GM18520 (cell line): ENCODE results near the gene CNTN4.
A peak's percentile ranks its signal among the peaks of the same experiment; 100 is the strongest.

Experiments used
- ATAC-seq: cut with Tn5 transposase; IDR thresholded peaks from one replicate; pipeline ENCODE4 v1.9.1; 2021; ENCODE audit not compliant: unreplicated experiment

The CNTN4 gene

GRCh38 chr3:2510591-2511145, 412.0 kb downstream of the CNTN4 start:
- ATAC-seq, result no peak

- no peak for ATAC-seq
These were observed 412.7 kb downstream of the CNTN4 start for GRCh38 chr3:2511356-2511755.

- no peak for ATAC-seq
These were observed 414.2 kb downstream of the CNTN4 start for GRCh38 chr3:2512881-2513280.

GRCh38 chr3:2513986-2514385, 415.3 kb downstream of the CNTN4 start:
- no peak for ATAC-seq

- ATAC-seq, result no peak
These were observed 418.2 kb downstream of the CNTN4 start for GRCh38 chr3:2516762-2517441.

GRCh38 chr3:2517500-2518172, 419.0 kb downstream of the CNTN4 start:
- no peak for ATAC-seq

- peak; percentile 30 for ATAC-seq
These were observed 424.7 kb downstream of the CNTN4 start for GRCh38 chr3:2523281-2523836.

GRCh38 chr3:2525968-2526367, 427.3 kb downstream of the CNTN4 start:
- ATAC-seq, result no peak

- ATAC-seq, result no peak
These were observed 428.3 kb downstream of the CNTN4 start for GRCh38 chr3:2526926-2527325.

- ATAC-seq, result peak; percentile 51
These were observed 428.7 kb downstream of the CNTN4 start for GRCh38 chr3:2527328-2527727.

- ATAC-seq, result peak; percentile 69
These were observed 436.1 kb downstream of the CNTN4 start for GRCh38 chr3:2534767-2535166.

- peak; percentile 48 for ATAC-seq
These were observed 436.5 kb downstream of the CNTN4 start for GRCh38 chr3:2535206-2535605.

- no peak for ATAC-seq
These were observed 437.9 kb downstream of the CNTN4 start for GRCh38 chr3:2536575-2536974.

GRCh38 chr3:2540115-2540514, 441.4 kb downstream of the CNTN4 start:
- no peak for ATAC-seq

GRCh38 chr3:2543247-2543646, 444.6 kb downstream of the CNTN4 start:
- no peak for ATAC-seq

GRCh38 chr3:2544212-2544611, 445.5 kb downstream of the CNTN4 start:
- no peak for ATAC-seq

GRCh38 chr3:2544718-2545117, 446.1 kb downstream of the CNTN4 start:
- ATAC-seq, result no peak

- ATAC-seq, result no peak
These were observed 448.4 kb downstream of the CNTN4 start for GRCh38 chr3:2547049-2547448.

GRCh38 chr3:2554656-2555055, 456.0 kb downstream of the CNTN4 start:
- no peak for ATAC-seq

GRCh38 chr3:2558796-2559195, 460.1 kb downstream of the CNTN4 start:
- no peak for ATAC-seq

- no peak for ATAC-seq
These were observed 468.8 kb downstream of the CNTN4 start for GRCh38 chr3:2567451-2567850.

GRCh38 chr3:2568156-2568555, 469.5 kb downstream of the CNTN4 start:
- ATAC-seq, result no peak
